Measurements from ENCODE around the gene TMEM229A.

The TMEM229A gene

DNA sequence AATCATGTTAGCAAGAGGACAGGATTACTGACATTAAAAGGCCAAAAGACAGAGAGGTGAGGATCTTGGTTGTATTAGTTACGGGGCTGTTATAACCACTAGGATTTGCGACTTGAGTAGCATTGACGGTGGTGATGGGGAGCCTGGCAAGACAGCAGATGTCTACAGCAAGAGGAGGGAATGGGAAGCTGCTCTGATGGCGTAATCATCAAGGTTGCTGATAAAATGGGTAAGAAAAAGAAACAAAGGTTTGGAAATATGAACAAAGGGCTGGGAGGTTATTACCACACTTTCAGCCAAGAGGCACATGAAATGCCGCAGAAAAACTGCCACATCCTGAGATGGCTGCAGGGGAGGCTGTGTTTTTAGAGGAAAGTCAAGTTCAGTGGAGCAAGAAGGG is 33.9 kb downstream of the TMEM229A start:
- H3K36me3 ChIP-seq (ENCODE audit: insufficient read depth, low read depth, low read length) = no peaks in the 10 kb centered on the region
- no peak overlapping the region for H3K27ac ChIP-seq (ENCODE audit: low read length)
- no peak overlapping the region for H3K9ac ChIP-seq (ENCODE audit: low read depth, low read length)
- H3K9me3 ChIP-seq (ENCODE audit: insufficient read depth, low read depth, low read length) = peaks cover 6% of the 10 kb centered on the region; the same call in 1 of the 2 replicates
- H3K4me3 ChIP-seq (ENCODE audit: low read length) = no peak overlapping the region
- no peaks in the 10 kb centered on the region for H3K27me3 ChIP-seq (ENCODE audit: insufficient read depth, low read length)
- peaks cover 18% of the 10 kb centered on the region for H3K4me1 ChIP-seq (ENCODE audit: insufficient read depth, low read length)

DNA sequence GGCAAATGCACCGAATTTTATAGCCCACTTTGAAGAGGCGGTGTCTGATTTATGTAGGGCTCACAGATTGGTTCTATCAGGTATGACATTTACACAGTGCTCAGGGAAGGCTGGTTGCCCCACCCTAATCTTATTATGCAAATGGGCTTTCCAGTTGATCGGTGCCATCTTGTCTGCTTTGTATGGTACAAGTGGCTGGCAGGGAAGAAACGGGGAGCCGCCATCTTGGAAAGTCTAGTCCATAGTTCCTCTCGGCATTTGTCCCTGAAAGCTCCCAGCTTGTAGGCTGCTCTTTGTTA is 36.6 kb downstream of the TMEM229A start:
- Histone ChIP-seq H3K27ac (ENCODE audit: low read length) (no peak overlapping the region), H3K36me3 (ENCODE audit: insufficient read depth, low read depth, low read length) (no peaks in the 10 kb centered on the region), H3K9me3 (ENCODE audit: insufficient read depth, low read depth, low read length) (peaks cover 4% of the 10 kb centered on the region; the same call in 1 of the 2 replicates), H3K27me3 (ENCODE audit: insufficient read depth, low read length) (no peaks in the 10 kb centered on the region), H3K4me1 (ENCODE audit: insufficient read depth, low read length) (peaks cover 18% of the 10 kb centered on the region), H3K9ac (ENCODE audit: low read depth, low read length) (no peak overlapping the region), H3K4me3 (ENCODE audit: low read length) (no peak overlapping the region)

GRCh38 chr7:123995617-123996326 is 37.1 kb downstream of the TMEM229A start:
- Histone ChIP-seq H3K4me3 (ENCODE audit: low read length) (no peak overlapping the region), H3K9ac (ENCODE audit: low read depth, low read length) (no peak overlapping the region), H3K9me3 (ENCODE audit: insufficient read depth, low read depth, low read length) (0 out of 2 replicates have a peak, but pooled peaks cover 2% of the 10 kb centered on the region), H3K4me1 (ENCODE audit: insufficient read depth, low read length) (peaks cover 18% of the 10 kb centered on the region), H3K27ac (ENCODE audit: low read length) (no peak overlapping the region), H3K27me3 (ENCODE audit: insufficient read depth, low read length) (no peaks in the 10 kb centered on the region), H3K36me3 (ENCODE audit: insufficient read depth, low read depth, low read length) (no peaks in the 10 kb centered on the region)

DNA sequence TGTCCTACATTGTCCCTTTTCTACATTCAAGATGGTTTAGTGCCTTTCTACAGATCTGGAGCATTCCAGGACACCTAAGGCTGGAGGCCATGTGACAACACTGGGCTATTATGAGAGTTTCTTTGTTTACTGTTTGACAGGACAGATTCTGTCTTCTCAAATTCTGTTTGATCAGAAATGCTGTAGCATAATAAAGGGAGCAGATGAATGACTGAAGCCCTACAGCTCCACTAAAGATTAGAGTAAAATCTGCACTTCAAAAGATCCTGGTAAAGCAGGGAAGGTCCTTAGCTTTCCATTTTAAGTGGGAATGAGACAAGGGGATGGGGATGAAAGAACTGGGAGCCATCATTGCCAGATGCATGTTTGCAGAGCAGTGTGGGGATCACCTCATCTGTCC is 38.4 kb downstream of the TMEM229A start:
- Histone ChIP-seq H3K9me3 (ENCODE audit: insufficient read depth, low read depth, low read length) (no peaks in the 10 kb centered on the region), H3K27ac (ENCODE audit: low read length) (no peak overlapping the region), H3K4me3 (ENCODE audit: low read length) (no peak overlapping the region), H3K36me3 (ENCODE audit: insufficient read depth, low read depth, low read length) (no peaks in the 10 kb centered on the region), H3K4me1 (ENCODE audit: insufficient read depth, low read length) (peaks cover 18% of the 10 kb centered on the region), H3K9ac (ENCODE audit: low read depth, low read length) (no peak overlapping the region), H3K27me3 (ENCODE audit: insufficient read depth, low read length) (no peaks in the 10 kb centered on the region)

GRCh38 chr7:123993996-123994395 is 38.9 kb downstream of the TMEM229A start:
- H3K4me3 ChIP-seq (ENCODE audit: low read length) = no peak overlapping the region
- no peaks in the 10 kb centered on the region for H3K36me3 ChIP-seq (ENCODE audit: insufficient read depth, low read depth, low read length)
- H3K9me3 ChIP-seq (ENCODE audit: insufficient read depth, low read depth, low read length) = no peaks in the 10 kb centered on the region
- peaks cover 18% of the 10 kb centered on the region for H3K4me1 ChIP-seq (ENCODE audit: insufficient read depth, low read length)
- no peak overlapping the region for H3K9ac ChIP-seq (ENCODE audit: low read depth, low read length)
- H3K27ac ChIP-seq (ENCODE audit: low read length) = no peak overlapping the region
- H3K27me3 ChIP-seq (ENCODE audit: insufficient read depth, low read length) = no peaks in the 10 kb centered on the region

DNA sequence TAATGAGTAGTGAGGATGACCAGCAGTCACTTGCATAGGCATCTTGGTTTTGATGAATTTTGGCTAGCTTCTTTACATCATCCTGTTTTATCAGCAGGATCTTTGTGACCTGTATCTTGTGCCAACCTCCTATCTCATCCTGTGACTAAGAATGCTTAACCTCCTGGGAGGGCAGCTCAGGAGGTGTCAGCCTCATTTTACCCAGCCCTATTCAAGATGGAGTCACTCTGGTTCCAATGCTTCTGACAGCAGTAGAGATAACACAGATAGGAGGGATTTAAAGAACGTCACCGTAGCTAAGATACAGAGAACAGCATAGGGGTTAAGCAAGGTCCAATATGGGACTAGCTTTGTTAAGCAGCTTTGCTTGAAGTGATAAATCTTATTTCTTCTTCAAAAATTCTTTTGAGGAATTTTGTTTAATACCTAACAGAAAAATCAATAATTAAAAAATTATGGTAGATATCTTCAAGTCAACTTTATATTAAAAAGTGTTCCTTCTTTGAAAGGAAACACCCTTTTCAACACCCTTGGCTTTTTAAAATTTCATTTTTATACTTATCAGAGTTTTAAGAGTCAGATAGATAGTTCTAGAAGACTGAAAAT is 39.9 kb downstream of the TMEM229A start:
- Histone ChIP-seq H3K27me3 (ENCODE audit: insufficient read depth, low read length) (no peaks in the 10 kb centered on the region), H3K27ac (ENCODE audit: low read length) (no peak overlapping the region), H3K9ac (ENCODE audit: low read depth, low read length) (no peak overlapping the region), H3K4me1 (ENCODE audit: insufficient read depth, low read length) (peaks cover 18% of the 10 kb centered on the region), H3K36me3 (ENCODE audit: insufficient read depth, low read depth, low read length) (no peaks in the 10 kb centered on the region), H3K4me3 (ENCODE audit: low read length) (no peak overlapping the region), H3K9me3 (ENCODE audit: insufficient read depth, low read depth, low read length) (no peaks in the 10 kb centered on the region)

DNA sequence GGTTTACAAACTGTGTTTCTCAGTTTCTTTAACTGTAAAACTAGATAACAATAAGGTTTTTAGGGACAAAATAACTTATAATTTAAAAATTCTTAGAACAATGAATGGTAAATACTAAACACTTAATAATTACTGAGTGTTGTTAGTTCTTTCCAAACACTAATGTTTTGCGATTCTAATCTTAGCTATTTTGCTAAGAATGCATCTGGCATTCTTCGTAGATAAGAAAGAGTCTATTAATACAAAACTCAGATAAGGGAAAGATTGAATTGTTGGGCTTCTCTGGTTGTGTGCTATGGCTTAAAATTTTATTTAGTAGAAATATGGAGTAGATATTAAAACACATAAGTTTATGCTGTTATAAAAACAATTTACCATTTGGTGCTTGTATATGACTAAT is 45.4 kb downstream of the TMEM229A start:
- Histone ChIP-seq H3K27me3 (ENCODE audit: insufficient read depth, low read length) (no peaks in the 10 kb centered on the region), H3K9ac (ENCODE audit: low read depth, low read length) (no peak overlapping the region), H3K4me1 (ENCODE audit: insufficient read depth, low read length) (no peaks in the 10 kb centered on the region), H3K36me3 (ENCODE audit: insufficient read depth, low read depth, low read length) (no peaks in the 10 kb centered on the region), H3K9me3 (ENCODE audit: insufficient read depth, low read depth, low read length) (no peaks in the 10 kb centered on the region), H3K4me3 (ENCODE audit: low read length) (no peak overlapping the region), H3K27ac (ENCODE audit: low read length) (no peak overlapping the region)

All from iPS-20b (cell line).